HepG2 (cell line): ENCODE data around the gene VRK1. TPM values are rescaled to one million over a fixed set of nuclear protein-coding genes. Genes with fewer than 3 reads are reported as not detected.

Source experiments
- ATF4 ChIP-seq, 2 experiments: fragments of 450-650 bp in 1 of 2; sonication (generic) in 1 of 2; formaldehyde crosslinking; IDR thresholded peaks; 2 replicates each; pipeline versions ENCODE4 v1.5.0 to v1.8.0; 2020 to 2022; ENCODE audit warnings: mild to moderate bottlenecking in 1 of 2, missing genetic modification reagents in 1 of 2
- FOXO1 ChIP-seq: sonication (generic); formaldehyde crosslinking; IDR thresholded peaks from 2 replicates; pipeline ENCODE4 v1.4.0; 2020; ENCODE audit warnings: missing genetic modification reagents
- JUNB ChIP-seq: sonication (generic); formaldehyde crosslinking; IDR thresholded peaks from 2 replicates; pipeline ENCODE4 v1.8.0; 2022; ENCODE audit warnings: missing genetic modification reagents, mild to moderate bottlenecking, borderline replicate concordance
- KLF16 ChIP-seq, 2 experiments: sonication (generic) in 1 of 2; formaldehyde crosslinking in 1 of 2; IDR thresholded peaks; 2 replicates each; pipeline versions ENCODE4 v1.6.1 to v1.8.0; 2016 to 2023; ENCODE audit warnings: missing genetic modification reagents in 2 of 2, missing compliant biosample characterization in 1 of 2
- MED13 ChIP-seq: sonication (generic); formaldehyde crosslinking; IDR thresholded peaks from 2 replicates; pipeline ENCODE4 v1.5.0; 2020; ENCODE audit warnings: missing genetic modification reagents
- NFKB2 ChIP-seq: sonication (generic); formaldehyde crosslinking; IDR thresholded peaks from 2 replicates; pipeline ENCODE4 v1.4.0; 2020; ENCODE audit warnings: missing genetic modification reagents, borderline replicate concordance
- NR0B2 ChIP-seq: sonication (generic); formaldehyde crosslinking; IDR thresholded peaks from 2 replicates; pipeline ENCODE4 v1.4.0; 2020; ENCODE audit warnings: mild to moderate bottlenecking, missing genetic modification reagents
- SOX5 ChIP-seq: IDR thresholded peaks from 2 replicates; pipeline ENCODE4 v1.6.1; 2016; ENCODE audit warnings: borderline replicate concordance
- SOX6 ChIP-seq, 2 experiments: fragments of 450-650 bp in 1 of 2; sonication (generic) in 1 of 2; formaldehyde crosslinking in 1 of 2; IDR thresholded peaks; 2 replicates each; pipeline versions ENCODE4 v1.4.0 to v1.6.1; 2017 to 2020; ENCODE audit warnings: antibody characterized with exemption in 1 of 2, mild to moderate bottlenecking in 1 of 2, missing genetic modification reagents in 1 of 2
- ZBTB4 ChIP-seq: sonication (generic); formaldehyde crosslinking; IDR thresholded peaks from 2 replicates; pipeline ENCODE4 v1.4.0; 2020; ENCODE audit warnings: missing genetic modification reagents, mild to moderate bottlenecking, borderline replicate concordance
- ZFP36L1 ChIP-seq: sonication (generic); formaldehyde crosslinking; IDR thresholded peaks from 2 replicates; pipeline ENCODE4 v1.8.0; 2022; ENCODE audit warnings: mild to moderate bottlenecking, missing genetic modification reagents, moderate library complexity
- ZNF44 ChIP-seq: sonication (generic); formaldehyde crosslinking; IDR thresholded peaks from 2 replicates; pipeline ENCODE4 v1.5.1; 2020; ENCODE audit warnings: mild to moderate bottlenecking, missing genetic modification reagents
- ZNF83 ChIP-seq: sonication (generic); formaldehyde crosslinking; IDR thresholded peaks from 2 replicates; pipeline ENCODE4 v1.4.0; 2020; ENCODE audit warnings: missing genetic modification reagents, mild to moderate bottlenecking, borderline replicate concordance
- ZSCAN9 ChIP-seq: IDR thresholded peaks from 2 replicates; pipeline ENCODE4 v1.6.1; 2016; ENCODE audit warnings: borderline replicate concordance
- polyA plus RNA-seq, 8 experiments: library from polyadenylated mRNA; depleted of rRNA in 3 of 8; stranded (reverse) in 7 of 8; unstranded in 1 of 8; fragments of >200 nt; fragmentation: Illumina TruSeq in 4 of 8; extraction: Trizol in 4 of 8; gene quantifications; 2 replicates each; pipeline versions ENCODE4 v1.2.1 to v1.2.3, GENCODE V29; 2011 to 2016; ENCODE audit warnings: low read depth in 4 of 8, missing spikeins in 1 of 8, mixed read lengths in 1 of 8; ENCODE audit not compliant: insufficient read depth in 1 of 8
- total RNA-seq, 5 experiments: library from RNA; depleted of rRNA; stranded (reverse); fragments of >200 nt; fragmentation: Illumina TruSeq; extraction: Trizol; gene quantifications; 2 replicates each; pipeline ENCODE4 v1.2.3, GENCODE V29; 2016; ENCODE audit warnings: low read depth in 1 of 5
- TF ChIP-seq, protein P1 (sequence below): sonication (generic); formaldehyde crosslinking; conservative IDR thresholded peaks from 2 replicates; pipeline ENCODE4 v1.4.0; 2020; ENCODE audit warnings: missing genetic modification reagents
- TF ChIP-seq, protein P2 (sequence below): sonication (generic); formaldehyde crosslinking; IDR thresholded peaks from 2 replicates; pipeline ENCODE4 v1.5.1; 2020; ENCODE audit warnings: missing genetic modification reagents, mild to moderate bottlenecking, borderline replicate concordance
- TF ChIP-seq, protein P3 (sequence below): sonication (generic); formaldehyde crosslinking; IDR thresholded peaks from 2 replicates; pipeline ENCODE4 v1.4.0; 2020; ENCODE audit warnings: mild to moderate bottlenecking, missing genetic modification reagents
- TF ChIP-seq, protein P4 (sequence below): IDR thresholded peaks from 2 replicates; pipeline ENCODE4 v1.6.1; 2016

VRK1 gene
- total and polyA plus RNA-seq, 2 of the 13 experiments (the other 11 are each of a cell fraction or from before 2014, with no cell fraction given), result 7.9 to 51.3 TPM

DNA sequence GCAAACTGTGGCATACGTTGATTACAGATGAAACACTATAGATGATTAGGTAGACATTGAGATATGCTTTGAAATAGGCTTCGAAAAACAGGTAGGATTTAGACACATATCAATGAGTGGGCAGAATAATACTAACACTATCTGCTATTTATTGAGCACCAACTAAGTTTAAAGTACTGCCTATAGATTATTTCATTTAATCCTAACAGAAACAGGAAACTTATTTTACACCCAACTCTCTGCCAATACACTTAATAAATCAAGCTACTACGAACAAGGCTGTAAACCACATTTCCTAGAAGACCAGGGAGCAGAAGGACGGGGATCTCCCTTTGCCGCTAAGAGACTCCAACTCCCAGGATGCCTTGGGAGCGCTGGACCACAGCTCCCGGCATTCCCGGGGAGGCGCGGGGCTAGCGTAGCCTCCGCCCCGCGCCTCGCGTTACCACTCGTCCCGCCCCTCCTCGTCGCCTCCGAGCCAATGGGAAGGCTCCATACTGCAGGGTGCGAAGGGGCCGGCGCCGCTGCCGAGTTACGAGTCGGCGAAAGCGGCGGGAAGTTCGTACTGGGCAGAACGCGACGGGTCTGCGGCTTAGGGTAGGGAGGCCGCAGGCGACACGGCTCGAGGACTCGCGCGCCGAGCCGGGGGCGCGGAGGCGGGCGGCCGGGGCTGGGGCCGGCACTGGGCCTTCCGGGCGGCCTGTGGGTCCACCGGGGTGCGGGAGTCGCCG, at the start of gene VRK1 (continued):
- TF ChIP-seq, protein P1, sequence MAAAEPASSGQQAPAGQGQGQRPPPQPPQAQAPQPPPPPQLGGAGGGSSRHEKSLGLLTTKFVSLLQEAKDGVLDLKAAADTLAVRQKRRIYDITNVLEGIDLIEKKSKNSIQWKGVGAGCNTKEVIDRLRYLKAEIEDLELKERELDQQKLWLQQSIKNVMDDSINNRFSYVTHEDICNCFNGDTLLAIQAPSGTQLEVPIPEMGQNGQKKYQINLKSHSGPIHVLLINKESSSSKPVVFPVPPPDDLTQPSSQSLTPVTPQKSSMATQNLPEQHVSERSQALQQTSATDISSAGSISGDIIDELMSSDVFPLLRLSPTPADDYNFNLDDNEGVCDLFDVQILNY (CRISPR knock-in tag), result peak; percentile 98
- TF ChIP-seq ZSCAN9 (CRISPR knock-in tag), result no peak; the same call in 1 of the 2 replicates
- TF ChIP-seq FOXO1, result 0 out of 2 replicates have a peak, but pooled peaks have one; percentile 18
- no peak for TF ChIP-seq NFKB2 (CRISPR knock-in tag)
- TF ChIP-seq ATF4 (CRISPR knock-in tag; IDR thresholded peaks at IDR 0.05), result peak in 1 of 2 experiments; percentile 66; a peak in 1 of 4 replicates
- TF ChIP-seq SOX5, result no peak; the same call in 1 of the 2 replicates
- TF ChIP-seq, protein P2, sequence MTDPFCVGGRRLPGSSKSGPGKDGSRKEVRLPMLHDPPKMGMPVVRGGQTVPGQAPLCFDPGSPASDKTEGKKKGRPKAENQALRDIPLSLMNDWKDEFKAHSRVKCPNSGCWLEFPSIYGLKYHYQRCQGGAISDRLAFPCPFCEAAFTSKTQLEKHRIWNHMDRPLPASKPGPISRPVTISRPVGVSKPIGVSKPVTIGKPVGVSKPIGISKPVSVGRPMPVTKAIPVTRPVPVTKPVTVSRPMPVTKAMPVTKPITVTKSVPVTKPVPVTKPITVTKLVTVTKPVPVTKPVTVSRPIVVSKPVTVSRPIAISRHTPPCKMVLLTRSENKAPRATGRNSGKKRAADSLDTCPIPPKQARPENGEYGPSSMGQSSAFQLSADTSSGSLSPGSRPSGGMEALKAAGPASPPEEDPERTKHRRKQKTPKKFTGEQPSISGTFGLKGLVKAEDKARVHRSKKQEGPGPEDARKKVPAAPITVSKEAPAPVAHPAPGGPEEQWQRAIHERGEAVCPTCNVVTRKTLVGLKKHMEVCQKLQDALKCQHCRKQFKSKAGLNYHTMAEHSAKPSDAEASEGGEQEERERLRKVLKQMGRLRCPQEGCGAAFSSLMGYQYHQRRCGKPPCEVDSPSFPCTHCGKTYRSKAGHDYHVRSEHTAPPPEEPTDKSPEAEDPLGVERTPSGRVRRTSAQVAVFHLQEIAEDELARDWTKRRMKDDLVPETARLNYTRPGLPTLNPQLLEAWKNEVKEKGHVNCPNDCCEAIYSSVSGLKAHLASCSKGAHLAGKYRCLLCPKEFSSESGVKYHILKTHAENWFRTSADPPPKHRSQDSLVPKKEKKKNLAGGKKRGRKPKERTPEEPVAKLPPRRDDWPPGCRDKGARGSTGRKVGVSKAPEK (CRISPR knock-in tag), result no peak
- TF ChIP-seq, protein P3, sequence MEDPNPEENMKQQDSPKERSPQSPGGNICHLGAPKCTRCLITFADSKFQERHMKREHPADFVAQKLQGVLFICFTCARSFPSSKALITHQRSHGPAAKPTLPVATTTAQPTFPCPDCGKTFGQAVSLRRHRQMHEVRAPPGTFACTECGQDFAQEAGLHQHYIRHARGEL (CRISPR knock-in tag), result no peak
- TF ChIP-seq MED13 (CRISPR knock-in tag), result no peak
- no peak for TF ChIP-seq SOX6 (IDR thresholded peaks at IDR 0.05)
- no peak for TF ChIP-seq SOX6 (CRISPR knock-in tag; IDR thresholded peaks at IDR 0.05)
- peak; percentile 50; the same call in 1 of the 2 replicates for TF ChIP-seq ZFP36L1 (CRISPR knock-in tag)
- no peak for TF ChIP-seq ZBTB4 (CRISPR knock-in tag)
- TF ChIP-seq, protein P4, sequence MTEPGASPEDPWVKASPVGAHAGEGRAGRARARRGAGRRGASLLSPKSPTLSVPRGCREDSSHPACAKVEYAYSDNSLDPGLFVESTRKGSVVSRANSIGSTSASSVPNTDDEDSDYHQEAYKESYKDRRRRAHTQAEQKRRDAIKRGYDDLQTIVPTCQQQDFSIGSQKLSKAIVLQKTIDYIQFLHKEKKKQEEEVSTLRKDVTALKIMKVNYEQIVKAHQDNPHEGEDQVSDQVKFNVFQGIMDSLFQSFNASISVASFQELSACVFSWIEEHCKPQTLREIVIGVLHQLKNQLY (CRISPR knock-in tag), result no peak
- peak; percentile 63; the same call in 1 of the 2 replicates for TF ChIP-seq JUNB (CRISPR knock-in tag)
- TF ChIP-seq KLF16 (CRISPR knock-in tag; IDR thresholded peaks at IDR 0.05), result peak in 1 of 2 experiments; percentile 43; a peak in 1 of 4 replicates
- no peak for TF ChIP-seq NR0B2 (CRISPR knock-in tag)
- TF ChIP-seq ZNF44, result no peak
- no peak for TF ChIP-seq ZNF83
